Stimulated activated CD8-positive, alpha-beta memory T cell treated with anti-CD3 and anti-CD28 coated beads, Interleukin-12 subunit alpha, Interleukin-12 subunit beta, amount 100 ng/mL, for 24 hours (primary cell): Measurements from ENCODE around the gene ELOVL5.
A peak's percentile ranks its signal among the peaks of the same experiment; 100 is the strongest.
"Not testable (repeated sequence)": the region's sequence is repeated elsewhere in the genome, so short reads cannot be mapped to it uniquely, and the experiment has no call there.

Experiments used
- DNase-seq: peaks from one replicate; pipeline ENCODE4 v3.0.0-alpha.2; 2020; ENCODE audit errors: extremely low read depth

The ELOVL5 gene, protein sequence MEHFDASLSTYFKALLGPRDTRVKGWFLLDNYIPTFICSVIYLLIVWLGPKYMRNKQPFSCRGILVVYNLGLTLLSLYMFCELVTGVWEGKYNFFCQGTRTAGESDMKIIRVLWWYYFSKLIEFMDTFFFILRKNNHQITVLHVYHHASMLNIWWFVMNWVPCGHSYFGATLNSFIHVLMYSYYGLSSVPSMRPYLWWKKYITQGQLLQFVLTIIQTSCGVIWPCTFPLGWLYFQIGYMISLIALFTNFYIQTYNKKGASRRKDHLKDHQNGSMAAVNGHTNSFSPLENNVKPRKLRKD

DNA sequence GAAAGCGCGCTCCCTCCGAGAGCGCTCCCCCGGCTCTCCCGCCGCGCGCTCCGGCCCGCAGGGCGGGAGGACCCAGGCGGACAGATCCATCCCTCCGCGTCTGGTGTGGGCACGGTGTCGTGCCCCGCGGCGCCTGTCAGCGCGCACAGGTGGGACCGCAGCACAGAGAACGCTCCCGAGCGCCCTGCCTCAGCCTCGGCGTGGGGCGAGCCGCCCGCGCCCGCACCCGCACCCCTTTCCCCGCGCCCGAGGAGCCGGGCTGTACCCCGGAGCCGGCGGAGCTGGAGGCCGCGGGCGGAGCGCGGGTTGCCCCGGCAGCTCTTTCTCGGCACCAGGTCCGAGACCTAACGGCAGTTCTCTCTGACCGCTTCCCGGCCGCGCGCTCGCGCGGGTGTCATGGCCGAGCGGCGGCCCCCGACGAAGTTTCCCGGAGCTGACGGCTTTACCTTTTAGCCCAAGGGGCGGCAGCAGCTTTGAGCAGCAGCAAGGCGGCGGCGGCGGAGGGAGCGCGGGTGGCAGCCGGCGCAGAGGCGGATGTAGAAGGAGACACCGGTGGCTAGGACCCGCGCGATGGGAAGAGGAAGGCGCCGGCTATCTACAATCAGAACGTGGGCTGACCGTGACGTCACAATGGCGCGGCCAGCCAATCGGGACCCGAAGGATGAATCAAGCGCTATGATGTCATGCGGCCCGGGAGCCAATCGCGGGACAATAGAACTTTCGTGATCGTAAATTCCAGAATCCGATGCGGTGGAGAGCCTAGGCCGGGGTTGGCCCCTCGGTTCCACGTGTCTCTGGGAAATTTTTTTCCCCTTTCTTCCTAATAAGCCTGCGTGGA is at the start of gene ELOVL5:
Gene ELOVL5, minus strand, starts transcription at position 580 of the 838 bp plus-strand sequence. CDS start 53,251 bp downstream, outside the sequence.
- peak; percentile 95 for DNase-seq

DNA sequence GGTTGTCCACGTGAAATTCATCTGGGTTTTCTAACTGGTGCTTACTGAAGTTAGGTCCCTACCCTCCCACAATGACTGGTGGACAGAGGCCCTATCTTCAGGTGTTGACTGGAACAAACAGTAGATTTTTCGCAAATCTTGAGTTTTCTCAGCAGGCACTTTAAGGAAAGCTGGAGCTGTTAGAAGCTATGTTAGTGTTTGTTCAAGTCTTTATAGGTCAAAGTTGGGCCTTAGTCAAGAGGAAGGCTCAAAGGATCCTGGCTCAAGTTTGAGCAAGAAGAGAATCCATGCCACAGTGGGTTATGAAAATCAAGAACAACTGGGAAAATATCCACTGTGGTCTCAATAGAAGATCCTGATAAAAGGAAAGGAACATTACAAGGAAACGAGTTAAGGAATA is 48.5 kb upstream of the ELOVL5 start:
- no peak for DNase-seq

DNA sequence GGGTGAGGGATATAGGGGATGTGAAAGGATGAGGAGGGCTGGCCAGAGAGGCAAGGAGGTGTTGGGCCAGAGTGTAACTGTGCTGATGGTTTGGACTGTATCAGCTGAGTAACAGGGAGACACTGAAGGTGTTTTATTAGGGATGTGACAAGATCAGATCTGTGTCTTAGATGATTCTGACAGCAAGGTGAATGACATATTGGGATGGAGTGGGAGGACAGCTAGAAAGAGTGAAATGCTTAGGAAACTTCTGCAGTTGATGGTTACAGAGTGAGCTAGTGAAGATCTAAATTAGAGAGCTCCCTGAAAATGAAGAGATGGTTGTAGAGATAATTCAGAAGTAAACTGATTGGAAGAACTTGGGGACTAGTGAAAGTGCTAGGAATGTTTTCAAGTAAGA is 47.2 kb upstream of the ELOVL5 start:
- no peak for DNase-seq

GRCh38 chr6:53394704-53395103 is 46.0 kb upstream of the ELOVL5 start:
- DNase-seq: no peak

DNA sequence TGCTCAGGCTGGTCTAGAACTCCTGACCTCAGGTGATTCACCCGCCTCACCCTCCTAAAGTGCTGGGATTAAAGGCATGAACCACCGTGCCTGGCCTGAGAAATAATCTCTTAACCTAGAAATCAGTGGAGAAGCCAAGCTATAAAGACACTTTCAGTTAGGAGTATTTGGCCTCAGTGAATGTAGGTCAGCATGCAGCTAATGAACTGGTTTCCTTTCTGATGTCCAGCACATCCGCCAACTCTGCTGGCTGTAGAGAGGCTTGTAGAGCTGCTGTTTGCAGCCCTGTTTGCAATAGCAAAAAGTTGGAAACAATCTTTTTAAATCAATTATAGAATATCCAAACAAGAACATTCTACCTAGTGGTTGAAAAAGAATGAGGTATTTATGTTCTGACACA is 42.4 kb upstream of the ELOVL5 start:
- DNase-seq: no peak

GRCh38 chr6:53390010-53390409 is 41.3 kb upstream of the ELOVL5 start:
- DNase-seq: no peak

- DNase-seq: not testable (repeated sequence)
Observed at GRCh38 chr6:53388615-53389014, 39.9 kb upstream of the ELOVL5 start.

GRCh38 chr6:53382421-53382820 is 33.7 kb upstream of the ELOVL5 start:
- no peak for DNase-seq

DNA sequence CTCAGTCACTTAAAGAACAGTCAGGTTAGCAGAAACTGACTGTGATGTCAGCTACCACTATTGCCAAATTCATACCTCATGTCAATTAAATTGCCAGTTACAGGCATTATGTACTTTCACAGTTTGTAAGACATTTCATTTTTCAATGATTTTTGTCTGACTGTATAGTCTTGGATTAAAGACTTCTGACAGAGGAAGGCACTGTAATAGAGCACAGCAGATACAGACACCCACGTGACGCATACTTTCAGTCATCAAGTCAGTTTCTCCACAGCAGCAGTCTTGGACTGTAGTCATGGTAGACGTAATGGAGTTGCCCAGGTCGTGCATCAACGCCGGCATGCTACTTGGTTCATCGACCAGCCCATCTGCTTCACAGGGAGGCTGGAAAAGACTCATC is 29.5 kb upstream of the ELOVL5 start:
- no peak for DNase-seq

- no peak for DNase-seq
Observed at GRCh38 chr6:53377793-53378192, 29.0 kb upstream of the ELOVL5 start.

DNA sequence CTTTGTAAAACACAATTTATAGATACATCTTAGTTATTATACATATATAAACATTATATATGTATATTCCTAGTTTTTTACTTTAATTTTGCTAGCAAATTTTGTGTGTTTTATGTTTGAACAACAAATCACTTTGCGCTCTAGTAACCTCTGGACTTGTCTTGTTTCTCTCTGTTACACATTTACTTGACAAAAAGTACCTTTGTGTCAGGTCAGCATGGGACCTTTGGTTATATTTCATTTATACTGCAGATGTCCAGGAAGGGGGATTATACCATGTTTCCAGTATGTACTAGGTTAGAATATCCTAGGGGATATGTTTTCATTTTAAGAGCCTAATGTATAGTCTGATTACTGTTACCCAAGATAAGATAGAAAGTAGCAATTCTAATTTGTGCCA is 28.5 kb upstream of the ELOVL5 start:
- no peak for DNase-seq

GRCh38 chr6:53376661-53377226 is 28.0 kb upstream of the ELOVL5 start:
- no peak for DNase-seq

DNA sequence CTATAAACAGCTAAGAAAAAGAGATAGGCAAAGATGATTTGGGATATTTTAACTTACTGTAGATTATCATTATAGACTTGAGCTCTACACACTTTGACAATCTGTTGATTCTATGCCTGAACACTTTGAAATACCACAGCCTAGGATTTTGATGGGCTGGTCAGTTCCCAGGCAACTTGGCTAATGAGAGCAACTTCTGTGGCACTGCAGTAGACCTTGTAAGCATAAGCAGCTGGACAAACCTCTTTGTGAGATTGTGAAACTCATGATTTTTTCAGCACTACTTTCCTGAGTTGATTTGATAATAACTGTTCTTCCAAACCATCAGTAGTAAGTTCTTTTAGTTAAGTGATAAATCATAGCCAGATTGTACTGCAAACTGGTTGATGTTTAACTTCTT is 27.1 kb upstream of the ELOVL5 start:
- no peak for DNase-seq

- DNase-seq: no peak
Observed at GRCh38 chr6:53373638-53374037, 24.9 kb upstream of the ELOVL5 start.

GRCh38 chr6:53369876-53370515 is 21.2 kb upstream of the ELOVL5 start:
- no peak for DNase-seq

DNA sequence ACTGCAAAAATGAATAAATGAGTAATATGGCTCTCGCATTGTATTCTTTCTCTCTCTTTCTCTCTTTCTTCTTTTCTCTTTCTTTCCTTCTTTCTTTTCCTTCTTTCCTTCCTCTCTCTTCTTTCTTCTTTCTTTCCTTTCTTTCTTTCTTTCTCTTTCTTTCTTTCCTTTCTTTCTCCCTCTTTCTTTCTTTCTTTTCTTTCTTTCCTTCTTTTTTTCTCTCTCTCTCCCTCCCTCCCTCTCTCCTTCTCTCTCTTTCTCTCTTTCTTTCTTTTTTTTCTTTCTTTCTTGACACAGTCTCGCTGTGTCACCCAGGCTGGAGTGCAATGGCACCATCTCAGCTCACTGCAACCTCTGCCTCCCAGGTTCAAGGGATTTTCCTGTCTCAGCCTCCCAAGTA is 20.3 kb upstream of the ELOVL5 start:
- no peak for DNase-seq

DNA sequence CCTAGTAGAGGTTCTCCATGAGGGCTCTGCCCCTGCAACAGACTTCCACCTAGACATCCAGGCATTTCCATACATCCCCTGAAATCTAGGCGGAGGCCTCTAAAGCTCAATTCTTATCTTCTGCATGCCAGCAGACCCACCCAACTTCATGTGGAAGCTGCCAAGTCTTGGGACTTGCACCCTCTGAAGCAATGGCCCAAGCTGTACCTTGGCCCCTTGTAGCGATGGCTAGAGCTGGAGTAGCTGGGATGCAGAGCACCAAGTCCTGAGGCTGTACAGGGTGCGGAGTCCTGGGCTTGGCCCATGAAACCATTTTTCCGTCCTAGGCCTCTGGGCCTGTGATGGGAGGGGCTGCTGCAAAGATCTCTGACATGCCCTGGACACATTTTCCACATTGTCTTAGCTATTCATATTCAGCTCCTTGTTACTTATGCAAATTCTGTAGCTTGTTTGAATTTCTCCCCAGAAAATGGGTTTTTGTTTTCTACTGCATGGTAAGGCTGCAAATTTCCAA is 17.4 kb upstream of the ELOVL5 start:
- DNase-seq: no peak

GRCh38 chr6:53363341-53364079 is 14.8 kb upstream of the ELOVL5 start:
- DNase-seq: no peak

GRCh38 chr6:53361549-53362031 is 12.8 kb upstream of the ELOVL5 start:
- no peak for DNase-seq

DNA sequence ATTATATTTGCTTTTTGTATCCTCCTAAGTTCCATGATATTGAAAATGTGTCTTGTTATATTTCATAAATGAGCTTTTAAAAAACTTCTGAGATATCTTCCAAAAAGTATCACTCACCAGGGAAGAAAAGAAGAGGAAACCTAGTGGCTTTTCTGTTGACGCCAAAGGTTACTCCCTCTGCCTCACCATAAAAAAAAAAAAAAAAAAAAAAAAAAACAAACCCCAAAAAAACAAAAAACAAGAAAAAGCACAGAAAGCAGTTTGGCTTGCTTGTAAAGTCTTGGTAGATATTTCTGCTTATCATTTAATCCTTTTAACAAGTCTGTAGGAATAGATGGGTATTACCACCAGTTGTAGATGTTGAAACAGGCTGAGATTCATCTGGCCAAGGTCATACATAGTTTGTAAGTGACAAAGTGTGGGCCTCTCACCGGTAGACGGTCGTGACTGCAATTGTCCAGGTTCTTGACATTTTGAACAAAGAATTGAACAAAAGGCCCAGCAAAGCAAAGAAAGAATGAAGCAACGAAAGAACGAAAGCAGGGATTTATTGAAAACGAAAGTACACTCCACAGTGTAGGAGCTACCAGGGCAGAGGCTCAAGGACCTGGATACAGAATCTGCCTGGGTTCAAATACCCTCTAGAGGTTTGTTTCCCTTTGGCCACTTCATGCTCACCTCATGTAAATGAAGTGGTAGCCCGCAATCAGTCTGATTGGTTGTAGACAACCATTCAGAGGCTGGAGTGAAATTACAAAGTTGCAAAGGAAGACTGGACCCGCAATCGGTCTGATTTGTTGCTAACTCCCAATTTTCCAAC is 11.6 kb upstream of the ELOVL5 start:
- DNase-seq: no peak

DNA sequence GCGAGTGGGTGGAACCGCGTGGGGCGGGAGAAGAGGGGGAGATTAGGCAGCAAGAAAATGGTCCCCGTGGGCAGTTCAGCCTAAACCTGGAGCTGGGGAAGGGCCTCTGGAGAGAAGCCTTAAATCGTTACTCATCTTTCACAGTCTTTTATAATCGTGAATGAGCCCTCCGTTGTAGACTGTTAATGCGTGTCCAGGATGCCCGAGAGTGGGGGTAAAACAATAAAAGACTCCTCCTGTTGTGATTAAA is 11.0 kb upstream of the ELOVL5 start:
- DNase-seq: no peak
